Measurements from ENCODE around the gene SYS1.

GRCh38 chr20:45329497-45330319, 33.2 kb upstream of the SYS1 start:
- TF ChIP-seq, protein P1, sequence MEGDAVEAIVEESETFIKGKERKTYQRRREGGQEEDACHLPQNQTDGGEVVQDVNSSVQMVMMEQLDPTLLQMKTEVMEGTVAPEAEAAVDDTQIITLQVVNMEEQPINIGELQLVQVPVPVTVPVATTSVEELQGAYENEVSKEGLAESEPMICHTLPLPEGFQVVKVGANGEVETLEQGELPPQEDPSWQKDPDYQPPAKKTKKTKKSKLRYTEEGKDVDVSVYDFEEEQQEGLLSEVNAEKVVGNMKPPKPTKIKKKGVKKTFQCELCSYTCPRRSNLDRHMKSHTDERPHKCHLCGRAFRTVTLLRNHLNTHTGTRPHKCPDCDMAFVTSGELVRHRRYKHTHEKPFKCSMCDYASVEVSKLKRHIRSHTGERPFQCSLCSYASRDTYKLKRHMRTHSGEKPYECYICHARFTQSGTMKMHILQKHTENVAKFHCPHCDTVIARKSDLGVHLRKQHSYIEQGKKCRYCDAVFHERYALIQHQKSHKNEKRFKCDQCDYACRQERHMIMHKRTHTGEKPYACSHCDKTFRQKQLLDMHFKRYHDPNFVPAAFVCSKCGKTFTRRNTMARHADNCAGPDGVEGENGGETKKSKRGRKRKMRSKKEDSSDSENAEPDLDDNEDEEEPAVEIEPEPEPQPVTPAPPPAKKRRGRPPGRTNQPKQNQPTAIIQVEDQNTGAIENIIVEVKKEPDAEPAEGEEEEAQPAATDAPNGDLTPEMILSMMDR (IDR thresholded peaks at IDR 0.05; ENCODE audit: extremely low read depth in 1 of 2, insufficient read depth in 1 of 2, low read depth in 1 of 2, low read length in 2 of 2): no peak
- TF ChIP-seq MYC (IDR thresholded peaks at IDR 0.05; ENCODE audit: low read depth, low read length) (no peak), FOS (IDR thresholded peaks at IDR 0.05; ENCODE audit: borderline replicate concordance, insufficient read depth, low read length) (no peak), EZH2 (IDR thresholded peaks at IDR 0.05; ENCODE audit: borderline replicate concordance, low read depth, low read length, severe bottlenecking) (no peak), POLR2A (IDR thresholded peaks at IDR 0.05; ENCODE audit: low read depth, low read length) (no peak)
